PC-9 (cell line): ENCODE results near the gene CXCL1.

Experiments used
- CTCF ChIP-seq: fragments of 200-600 bp; sonication (generic); conservative IDR thresholded peaks from 2 replicates; pipeline ENCODE4 v1.6.1; 2017; ENCODE audit warnings: mixed run types, antibody characterized with exemption, mild to moderate bottlenecking, moderate library complexity
- EZH2 ChIP-seq: fragments of 200-600 bp; sonication (generic); IDR thresholded peaks from 2 replicates; pipeline ENCODE4 v1.8.0; 2017; ENCODE audit warnings: antibody characterized with exemption, low read depth

- TF ChIP-seq CTCF (no peak), EZH2 (no peak)
These were observed 26.5 kb upstream of the CXCL1 start for GRCh38 chr4:73842696-73843095.
